Glomerular visceral epithelial cell (primary cell): ENCODE results near the gene C16orf89.

Experiments used
- DNase-seq: peaks from one replicate; pipeline ENCODE4 v3.0.0-alpha.2; 2016; ENCODE audit errors: extremely low spot score

Gene C16orf89

GRCh38 chr16:5003828-5004227 lies 61.9 kb downstream of the C16orf89 start:
- DNase-seq = no peak

DNA sequence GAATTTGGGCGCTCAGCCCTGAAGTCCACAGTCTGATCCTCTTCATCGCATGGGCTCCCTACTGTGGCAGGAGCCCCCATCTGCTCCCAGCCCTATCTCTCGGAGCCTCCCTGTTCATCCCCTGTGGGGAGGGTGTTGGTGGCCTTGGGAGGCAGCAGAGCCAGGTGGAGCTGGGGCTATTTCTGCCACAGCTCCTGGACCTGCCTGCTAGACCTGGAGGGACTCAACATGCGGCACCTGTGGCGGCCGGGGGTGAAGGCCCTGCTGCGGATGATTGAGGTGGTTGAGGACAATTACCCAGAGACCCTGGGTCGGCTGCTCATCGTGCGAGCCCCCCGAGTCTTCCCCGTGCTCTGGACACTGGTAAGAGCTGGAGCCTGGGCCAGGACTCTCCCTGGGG lies 62.5 kb downstream of the C16orf89 start:
- no peak for DNase-seq

DNA sequence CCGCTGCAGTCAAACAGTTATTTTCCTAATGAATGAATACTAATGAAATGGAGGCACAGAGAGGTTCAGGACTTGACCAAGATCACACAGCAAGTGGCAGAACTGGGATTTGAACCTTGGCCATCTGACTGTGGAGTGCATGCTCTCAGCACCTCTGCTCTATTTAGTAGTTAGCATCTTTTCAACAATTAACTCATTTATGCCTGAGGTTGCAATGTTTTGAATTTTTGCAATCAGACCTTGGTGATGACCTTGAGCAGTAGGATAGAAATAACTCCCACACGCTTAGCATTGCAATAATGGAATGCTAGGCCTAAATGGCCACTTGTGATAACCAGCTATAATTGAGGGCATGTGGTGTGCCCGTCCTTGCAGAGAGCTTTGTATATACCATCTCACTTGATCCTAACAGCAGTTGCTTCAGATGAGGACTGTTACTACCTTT lies 63.0 kb downstream of the C16orf89 start:
- no peak for DNase-seq

GRCh38 chr16:5001986-5002385 lies 63.8 kb downstream of the C16orf89 start:
- no peak for DNase-seq

DNA sequence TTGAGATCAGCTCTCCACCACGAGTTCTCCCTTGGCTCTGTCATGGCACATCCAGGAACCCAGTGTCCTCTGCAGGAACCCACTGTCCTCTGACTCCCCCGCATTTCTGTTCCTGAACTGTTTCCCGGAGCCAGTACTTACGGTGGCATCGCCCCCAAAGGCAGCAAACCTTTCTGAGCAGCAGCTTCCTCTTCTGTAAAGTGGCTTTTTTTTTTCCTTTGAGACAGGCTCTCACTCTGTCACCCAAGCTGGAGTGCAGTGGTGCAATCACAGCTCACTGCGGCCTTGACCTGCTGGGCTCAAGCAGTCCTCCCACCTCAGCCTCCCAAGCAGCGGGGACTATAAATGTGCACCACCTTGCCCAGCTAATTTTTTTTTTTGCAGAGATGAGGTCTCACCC lies 64.2 kb downstream of the C16orf89 start:
- no peak for DNase-seq

DNA sequence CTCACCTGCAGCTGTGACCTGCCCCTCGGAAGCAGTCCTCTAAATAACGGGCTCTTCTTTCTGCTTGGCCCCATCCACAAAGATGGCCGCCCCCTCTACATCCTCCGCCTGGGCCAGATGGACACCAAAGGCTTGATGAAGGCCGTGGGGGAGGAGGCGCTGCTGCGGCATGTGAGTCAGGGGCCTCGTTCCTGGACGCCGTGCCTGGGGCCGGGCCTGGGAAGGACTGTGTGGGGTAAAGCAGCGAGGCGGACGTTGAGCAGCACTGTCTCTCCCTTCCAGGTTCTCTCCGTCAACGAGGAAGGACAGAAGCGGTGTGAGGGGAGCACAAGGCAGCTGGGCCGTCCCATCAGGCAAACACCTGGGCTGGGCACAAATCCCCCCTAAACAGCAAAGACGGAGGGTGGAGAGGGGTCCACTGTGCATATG lies 65.2 kb downstream of the C16orf89 start:
- no peak for DNase-seq

GRCh38 chr16:4994719-4995434 lies 70.9 kb downstream of the C16orf89 start:
- DNase-seq = no peak
